Measurements from ENCODE around the gene NKIRAS2.

Gene NKIRAS2

DNA sequence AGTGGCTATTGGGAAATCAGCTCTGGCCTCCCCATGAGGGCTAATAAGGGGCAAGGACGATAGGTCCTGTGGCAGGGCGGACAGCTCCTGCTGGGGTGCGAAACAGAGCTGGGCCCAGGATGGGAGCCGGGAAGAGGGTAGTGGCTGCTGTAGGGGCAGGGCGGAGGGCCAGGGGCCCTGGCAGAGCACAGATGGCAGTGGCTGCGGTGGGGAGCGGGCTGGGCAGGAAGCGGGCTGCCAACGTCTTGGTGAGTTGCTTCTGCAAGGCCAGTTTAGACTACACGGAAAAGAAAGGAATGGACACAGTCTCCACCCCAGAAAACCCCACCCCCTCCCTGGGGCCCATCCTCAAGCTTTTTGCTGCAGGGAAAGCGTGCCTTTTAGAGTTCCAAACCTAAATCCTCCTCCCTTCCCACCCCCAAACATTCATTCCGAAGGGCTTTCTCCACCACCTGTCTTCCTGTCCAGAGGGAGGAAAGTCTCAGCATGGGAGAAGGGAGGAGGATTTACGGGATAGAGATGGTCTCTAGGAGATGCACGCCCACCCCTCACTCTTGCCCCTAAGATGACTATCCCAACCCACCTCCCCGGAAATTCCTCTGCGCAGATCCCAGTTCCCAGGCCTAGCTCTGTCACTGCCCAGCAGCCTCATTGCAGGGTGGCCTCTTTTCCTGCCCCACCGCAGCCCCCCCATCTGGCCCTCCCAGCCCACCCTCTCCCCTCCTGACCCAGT is 7.1 kb downstream of the NKIRAS2 start:
- DNase-seq: no peak

DNA sequence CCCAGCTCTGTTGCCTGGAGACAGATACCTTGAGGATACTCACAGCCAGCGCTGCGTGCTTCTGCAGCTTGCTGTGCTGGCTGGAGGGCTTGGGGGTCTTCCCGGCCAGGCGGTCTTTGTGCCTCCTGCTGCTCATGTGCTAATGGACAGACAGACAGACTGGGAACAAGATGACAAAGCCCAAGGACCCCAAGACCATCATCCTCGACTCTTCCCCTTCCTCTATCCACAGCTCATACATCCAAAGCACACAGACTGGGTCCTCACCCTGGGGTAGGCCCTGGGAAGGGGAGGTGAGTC is 7.7 kb downstream of the NKIRAS2 start:
- no peak for DNase-seq

DNA sequence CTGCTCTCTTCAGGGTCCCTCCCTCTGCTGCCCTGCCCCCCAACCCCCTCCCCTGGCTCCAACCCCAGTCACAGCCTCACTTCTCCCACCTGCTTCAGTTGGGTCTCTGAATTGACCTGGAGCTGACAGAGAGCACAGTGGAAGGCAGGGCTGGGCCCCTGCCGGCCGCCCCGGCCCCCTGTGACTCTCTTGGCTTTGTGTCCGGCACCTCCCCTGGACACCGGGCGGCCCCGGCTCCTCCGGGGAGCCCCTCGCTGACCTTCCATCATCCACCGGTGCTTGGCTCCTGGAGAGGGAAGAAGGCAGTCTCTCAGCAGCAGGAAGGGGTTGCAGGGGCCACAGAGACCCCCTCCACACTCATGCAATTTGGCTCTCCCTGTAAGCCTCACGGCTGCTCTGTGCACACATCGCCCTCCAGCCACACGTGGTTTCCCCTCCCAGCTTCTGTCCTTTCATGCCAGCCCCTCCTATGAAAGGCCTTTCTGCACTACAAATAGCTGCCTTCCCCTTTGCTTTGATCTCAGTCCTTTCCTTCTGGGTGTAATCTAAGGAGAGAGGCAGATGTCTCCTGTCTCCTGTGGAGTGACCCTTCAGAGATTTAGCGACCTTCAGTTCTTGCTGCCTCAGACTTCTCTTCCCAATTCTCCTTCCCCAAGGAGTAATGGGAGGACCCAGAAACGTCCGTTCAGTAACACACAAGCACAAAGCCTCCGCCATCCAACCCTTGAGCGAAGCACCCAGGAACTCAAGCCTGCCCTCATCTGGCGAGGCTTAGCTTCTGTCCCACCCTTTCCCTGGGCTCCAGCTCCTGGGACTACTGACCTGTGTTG is 8.3 kb downstream of the NKIRAS2 start:
- DNase-seq: no peak

DNA sequence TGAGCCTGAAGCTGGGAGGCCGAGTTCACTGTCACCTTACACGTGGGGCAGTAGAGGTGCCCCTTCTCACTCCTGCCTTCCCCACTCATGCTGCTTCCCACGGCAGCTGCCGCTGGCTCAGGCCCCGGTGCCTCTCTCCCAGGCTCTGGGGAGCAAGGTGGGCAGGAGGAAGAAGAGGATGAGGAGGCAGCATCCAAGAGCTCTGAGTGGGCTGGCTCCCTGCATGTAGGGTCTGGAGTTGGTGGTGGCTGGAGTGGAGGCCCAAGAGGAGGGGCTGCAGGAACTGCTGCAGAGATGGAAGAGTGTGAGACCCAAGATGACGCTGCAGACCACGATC is 8.9 kb downstream of the NKIRAS2 start:
- DNase-seq: no peak

DNA sequence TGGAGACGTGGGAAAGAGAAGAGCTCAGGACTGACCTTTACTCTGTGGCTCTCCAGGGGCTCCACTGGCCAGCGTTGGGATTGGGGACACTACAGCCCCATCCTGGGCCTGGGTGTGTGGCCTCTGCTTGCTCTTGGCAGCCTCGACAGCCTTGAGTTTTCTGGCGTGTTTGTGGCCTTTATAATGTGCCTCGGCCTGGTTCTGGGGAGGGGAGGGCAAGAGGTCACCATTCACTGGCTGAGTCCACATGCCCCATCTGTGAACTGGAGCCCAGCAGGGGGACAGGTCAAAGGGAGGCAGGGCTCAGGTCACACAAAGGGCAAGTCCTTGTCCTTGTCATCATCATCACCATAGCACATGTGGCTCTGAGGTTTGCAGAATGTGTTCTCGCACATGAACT is 11.7 kb downstream of the NKIRAS2 start:
- DNase-seq: no peak

DNA sequence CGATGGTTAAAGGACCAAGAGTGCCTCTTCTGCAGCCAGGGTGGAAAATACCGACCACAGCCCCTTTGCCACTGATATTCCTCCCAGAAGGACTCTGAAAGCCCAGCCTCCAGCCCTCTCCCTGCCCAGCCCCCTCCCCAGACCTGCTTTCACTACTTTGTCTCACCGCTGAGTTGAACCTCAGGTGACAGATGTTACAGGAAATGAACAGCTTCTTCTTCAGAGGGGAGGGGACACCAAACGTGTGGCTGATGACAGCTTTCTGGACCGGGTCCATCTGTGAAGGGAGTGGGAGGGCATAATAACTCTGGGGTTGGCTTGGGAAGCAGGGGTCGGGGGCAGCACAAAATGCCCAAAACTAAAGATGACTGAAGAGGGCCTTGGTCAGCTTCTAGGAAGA is 14.2 kb downstream of the NKIRAS2 start:
- DNase-seq: no peak

DNA sequence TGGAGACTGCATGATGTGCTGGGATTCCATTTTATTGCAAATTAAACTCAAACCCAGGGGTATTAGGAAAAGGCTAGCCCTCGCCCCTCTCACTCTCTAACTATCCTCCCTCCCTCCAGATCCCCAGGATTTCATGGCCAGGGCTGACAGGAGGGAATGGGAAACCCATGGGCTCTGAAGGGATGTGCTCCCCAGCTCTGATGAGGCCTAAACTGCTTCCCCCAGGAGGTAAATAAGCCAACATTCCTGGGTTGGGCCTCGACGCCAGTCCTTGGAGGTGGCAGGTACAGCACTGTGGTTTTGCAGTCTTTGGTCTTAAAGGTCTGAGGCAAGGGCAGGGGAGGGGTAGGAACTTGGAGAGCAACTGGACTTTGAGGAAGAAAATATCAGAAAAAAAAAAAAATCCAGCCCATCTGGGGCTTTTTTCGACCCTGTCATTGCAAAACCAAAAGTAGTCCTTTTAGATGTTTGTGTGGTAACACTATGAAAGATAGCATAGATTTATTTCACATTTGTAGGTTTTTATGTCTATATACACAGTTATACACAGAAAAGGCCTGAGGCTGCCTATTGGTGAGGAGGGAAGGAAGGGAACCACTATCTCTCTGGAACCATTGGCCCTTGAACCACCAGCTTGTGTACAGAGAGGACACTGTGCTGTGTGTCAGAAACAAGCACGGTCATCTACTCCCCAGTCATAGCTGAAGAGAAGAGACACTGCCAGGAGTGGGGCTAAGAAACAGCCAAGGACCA is 18.5 kb downstream of the NKIRAS2 start:
- DNase-seq: no peak

DNA sequence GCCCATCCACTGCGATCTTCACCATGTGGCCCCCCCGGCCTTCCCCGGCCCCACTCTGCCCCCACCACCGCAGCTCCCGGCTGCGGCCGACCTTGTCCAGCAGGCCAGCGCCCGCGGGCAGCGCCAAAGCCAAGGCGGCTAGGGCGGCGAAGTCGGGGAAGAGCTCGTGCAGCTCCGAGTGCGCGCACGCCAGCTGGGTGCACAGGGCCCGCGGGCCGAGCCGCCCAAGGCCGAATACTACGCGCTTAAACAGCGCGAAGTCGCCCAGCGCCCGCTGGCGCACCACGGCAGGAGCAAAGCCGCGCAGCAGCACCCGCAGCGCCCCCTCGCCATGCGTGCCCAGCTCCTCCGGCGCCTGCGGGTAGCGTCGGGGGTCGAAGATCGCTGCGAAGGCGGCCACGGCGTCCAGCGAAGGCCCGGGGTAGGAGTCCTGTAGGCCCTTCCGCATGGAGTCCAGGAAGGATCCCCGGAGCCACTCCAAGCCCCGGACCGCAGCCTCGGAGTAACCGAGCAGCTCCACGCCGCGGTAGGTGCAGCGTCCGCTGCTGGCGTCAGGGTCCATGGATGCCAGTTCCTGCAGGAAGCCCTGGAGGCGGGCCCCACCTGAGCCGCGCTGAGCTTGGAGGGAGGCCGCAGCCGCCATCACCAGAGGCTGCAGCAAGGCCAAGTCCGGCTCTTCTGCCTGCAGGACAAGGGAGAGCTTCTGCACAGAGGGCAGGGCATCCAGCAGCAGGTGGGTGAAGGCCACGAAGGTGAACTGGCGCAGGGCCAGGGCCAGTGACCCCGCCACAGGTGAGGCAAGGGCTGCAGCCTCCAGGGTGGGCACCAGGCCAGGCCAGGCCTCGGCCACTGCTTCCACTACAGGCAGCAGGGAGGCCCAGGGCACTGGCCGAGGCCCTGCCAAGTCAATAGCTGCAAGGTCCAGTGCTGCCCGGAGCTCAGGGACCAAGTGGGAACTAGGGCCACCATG is 20.2 kb downstream of the NKIRAS2 start:
- DNase-seq: no peak

DNA sequence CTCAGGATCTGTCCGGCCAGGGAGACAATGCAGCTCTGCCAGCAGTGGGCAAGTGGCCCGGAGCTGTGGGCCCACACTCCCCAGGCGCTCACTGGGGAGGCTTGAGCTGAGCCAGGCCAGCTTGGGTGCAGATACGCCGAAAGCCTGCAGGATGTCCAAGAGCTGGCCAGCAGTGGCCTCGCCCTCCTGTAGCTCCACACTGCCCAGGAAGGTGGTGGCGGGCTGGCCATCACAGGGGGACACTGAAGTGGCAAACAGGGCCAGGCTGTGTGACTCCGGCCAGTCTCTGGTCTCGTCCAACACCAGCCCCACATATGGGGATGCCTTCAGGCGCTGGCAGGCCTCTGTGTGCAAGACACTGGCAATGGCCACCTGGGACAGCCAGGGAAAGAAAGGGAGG is 20.9 kb downstream of the NKIRAS2 start:
- no peak for DNase-seq

DNA sequence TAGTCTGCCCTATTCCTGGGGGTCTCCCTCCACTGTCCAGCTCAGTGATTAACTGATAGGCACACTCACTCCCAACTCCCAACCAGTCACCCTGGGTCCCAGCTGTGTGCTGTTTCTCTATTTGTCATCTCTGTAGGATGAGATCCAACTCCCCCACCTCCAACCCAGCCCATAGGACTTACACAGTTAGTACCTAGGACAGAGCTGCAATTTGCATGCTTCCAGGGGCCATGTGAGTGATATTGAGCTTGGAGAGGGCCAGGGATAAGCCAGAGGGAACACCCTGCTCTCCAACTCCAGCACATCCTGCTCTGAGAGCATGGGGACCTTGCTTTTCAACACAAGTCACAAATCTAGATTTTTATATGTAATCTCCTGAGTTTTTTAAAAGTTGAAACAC is 21.7 kb downstream of the NKIRAS2 start:
- no peak for DNase-seq

DNA sequence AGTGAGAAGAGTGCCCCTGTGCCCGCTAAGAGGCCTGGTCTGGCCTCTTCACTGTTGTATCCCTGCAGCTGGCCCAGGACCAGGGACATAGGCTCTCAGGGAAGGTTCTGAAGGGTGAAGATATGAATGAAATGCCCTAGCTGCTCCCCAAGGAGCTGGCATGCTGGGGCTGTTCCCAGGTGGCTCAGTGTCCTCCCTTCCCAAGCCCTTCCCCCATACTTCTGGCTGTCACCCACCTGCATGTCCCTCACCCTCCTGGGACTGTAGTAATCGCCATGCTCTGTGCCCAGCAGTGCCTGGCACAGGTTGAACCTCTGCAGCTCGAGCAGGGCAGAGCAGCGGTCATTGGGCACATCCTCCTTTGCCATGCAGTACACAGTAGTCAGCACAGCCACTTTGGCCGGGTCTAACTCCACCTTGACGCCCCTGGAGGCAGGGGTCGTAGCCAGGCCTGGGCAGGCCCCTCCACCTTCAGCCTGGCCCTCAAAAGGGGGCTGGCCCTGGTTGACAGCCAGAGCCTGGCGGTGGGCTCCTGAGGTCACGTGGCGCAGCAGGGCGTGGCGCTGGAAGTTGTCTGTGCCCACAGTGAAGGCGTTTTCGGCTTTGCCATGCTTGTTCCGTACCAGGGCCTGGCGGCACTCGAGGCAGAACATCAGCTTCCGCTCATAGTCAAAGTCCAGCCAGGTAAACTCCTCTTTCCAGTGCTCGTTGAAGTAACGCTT is 22.9 kb downstream of the NKIRAS2 start:
- no peak for DNase-seq

DNA sequence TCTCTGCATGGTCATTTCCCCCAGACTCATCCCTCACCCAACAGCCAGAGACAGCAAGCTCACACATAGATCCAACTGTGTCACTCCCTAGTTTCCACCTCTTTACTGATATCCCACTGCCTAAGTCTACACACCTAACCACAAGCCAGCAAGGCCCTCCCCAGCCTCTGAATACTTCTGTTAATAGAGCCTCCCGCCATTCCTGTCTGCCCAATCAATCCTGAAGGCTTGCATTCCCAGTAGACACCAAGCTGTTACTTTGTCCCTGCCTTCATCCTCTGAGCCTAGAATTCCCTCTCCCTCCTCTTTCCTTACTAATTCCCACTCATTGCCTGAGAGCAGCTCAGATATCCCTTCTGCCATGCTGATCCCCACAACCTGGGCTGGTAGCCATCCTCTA is 25.8 kb downstream of the NKIRAS2 start:
- DNase-seq: no peak

DNA sequence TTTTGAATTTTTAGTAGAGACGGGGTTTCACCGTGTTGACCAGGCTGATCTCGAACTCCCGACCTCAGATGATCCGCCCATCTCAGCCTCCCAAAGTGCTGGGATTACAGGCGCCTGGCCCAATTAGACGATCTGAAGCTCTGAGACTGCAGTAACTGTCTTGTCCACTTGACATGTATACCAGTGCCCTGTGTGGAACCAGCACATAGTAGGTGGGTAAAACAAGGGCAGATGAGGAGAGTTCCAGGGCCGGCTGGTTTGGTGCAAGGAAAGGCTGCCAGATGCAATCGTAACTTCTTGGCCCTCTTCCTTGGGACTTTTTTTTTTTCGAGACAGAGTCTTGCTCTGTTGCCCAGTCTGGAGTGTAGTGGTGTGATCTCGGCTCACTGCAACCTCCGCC is 27.5 kb downstream of the NKIRAS2 start:
- no peak for DNase-seq

DNA sequence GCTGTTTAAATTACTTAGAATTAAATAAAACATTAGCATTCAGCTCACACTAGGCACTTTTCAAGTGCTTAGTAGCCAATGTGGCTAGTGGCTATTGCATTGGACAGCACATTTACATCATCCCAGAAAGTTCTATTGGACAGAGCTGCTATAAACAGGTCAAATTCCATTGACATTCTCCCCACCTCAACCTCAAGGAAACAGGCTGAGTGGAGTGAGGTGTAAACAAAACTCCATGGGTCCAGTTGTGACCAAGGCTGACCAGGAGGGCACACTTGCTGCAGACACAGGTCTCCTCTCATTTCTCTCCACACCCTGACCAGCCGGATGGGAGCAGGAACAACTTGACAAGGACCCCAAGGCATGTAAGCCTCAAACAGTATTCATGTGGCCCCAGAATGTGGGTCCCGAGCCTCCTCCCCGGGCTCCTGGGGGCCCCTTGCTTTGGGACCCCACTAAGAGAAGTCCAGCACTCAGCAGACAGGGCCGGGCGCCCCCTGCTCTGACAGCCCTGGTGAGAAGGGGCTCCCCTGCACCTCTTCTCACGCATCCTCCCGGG is 30.0 kb downstream of the NKIRAS2 start:
- DNase-seq: peak in 1 of 56 donors; percentile 48

DNA sequence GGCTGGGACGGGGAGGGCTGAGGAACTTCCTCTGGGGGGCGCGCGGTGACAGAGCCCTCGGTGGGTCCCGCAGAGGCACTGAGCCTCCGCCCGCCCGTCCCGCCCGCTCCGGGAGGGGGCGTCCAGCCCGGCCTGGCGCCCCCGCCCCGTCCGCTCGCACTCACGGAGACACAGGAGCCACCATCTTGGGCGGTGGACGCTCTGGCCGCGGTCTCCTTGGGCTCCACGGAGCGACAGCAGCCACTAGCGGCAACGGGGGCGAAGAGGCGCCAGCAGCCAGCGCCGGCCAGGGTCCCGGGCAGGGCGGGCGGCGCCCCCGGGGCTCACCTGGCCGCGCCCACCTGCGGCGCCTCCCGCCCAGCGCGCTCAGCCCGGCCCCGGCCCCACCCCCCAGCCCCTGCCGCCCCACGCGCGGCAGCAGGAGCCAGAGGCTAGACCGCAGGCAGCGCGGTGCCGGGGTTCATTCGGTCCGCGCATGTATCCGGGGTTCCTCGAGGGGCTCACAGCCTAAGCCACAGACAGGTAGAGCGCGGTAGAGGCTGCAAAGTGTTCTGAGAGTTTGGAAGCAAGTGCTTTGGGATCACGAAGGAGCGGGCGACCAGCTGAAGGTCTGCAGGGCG is 30.6 kb downstream of the NKIRAS2 start, which contains the start of gene C17orf113:
TSS of gene C17orf113 (minus strand) at position 209 of the 620 bp plus-strand sequence. CDS start 7,225 bp downstream, outside the sequence.
- peak in 38 of 56 donors; percentile 2 to 69 (median 29) for DNase-seq

DNA sequence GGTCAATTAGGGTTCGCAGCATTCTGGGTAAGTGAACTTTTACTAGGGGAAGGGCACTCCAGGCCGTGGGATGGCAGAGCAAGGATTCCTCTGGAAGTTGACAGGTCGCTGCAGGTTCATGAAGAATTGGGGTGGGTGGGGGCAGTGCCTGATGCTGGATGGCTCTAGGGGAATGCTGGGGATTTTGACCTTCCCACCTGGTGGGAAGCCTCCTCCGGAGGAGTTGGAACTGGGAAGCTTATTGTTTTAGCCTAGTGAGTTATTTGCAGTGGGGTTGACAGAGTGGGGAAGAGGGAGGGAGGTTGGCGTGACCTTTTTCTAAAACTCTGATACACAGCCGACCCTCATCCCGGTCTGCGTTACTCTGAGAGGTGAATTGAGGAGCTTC is 31.1 kb downstream of the NKIRAS2 start:
- no peak for DNase-seq

DNA sequence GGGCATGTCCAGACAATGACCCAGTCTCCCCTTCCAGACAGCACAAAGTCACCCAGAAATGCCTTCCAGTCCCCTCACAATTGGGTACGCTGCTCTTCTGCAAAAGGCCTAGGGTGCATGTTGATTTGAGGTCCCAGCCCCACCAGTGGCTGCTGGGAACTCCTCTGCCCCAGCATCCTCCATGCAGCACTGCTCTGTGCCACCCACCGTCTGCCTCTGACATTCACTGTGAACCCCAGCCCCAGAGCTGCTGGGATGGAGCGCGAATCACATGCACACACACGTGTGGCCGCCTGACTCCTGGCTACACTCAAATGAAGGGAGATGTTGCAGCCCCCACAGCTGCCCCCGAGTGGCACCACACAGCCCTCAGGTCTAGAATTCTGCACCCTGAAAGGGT is 31.8 kb downstream of the NKIRAS2 start:
- no peak for DNase-seq

DNA sequence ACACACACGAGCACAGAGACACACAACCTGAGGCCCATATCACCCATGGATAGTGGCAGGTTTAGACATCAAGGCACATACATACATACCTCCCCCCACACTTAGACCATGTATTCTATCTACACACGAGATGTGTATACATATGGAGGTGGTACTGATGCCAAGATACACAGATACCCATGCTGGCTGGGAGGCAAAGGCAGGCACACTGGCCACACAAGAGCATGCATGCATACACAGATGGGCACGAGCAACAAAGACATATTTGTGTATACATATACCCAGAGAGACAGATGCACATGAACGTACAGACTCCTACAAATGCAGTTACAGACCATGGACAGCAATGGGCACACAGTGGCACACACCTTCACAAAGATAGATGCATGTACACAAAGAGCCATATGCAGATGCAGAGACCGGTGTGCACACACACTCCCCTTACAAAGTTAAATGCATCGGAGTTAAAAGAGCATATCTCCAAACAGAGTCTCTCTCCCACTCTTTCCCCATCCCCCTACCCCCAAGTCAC is 32.5 kb downstream of the NKIRAS2 start:
- no peak for DNase-seq

DNA sequence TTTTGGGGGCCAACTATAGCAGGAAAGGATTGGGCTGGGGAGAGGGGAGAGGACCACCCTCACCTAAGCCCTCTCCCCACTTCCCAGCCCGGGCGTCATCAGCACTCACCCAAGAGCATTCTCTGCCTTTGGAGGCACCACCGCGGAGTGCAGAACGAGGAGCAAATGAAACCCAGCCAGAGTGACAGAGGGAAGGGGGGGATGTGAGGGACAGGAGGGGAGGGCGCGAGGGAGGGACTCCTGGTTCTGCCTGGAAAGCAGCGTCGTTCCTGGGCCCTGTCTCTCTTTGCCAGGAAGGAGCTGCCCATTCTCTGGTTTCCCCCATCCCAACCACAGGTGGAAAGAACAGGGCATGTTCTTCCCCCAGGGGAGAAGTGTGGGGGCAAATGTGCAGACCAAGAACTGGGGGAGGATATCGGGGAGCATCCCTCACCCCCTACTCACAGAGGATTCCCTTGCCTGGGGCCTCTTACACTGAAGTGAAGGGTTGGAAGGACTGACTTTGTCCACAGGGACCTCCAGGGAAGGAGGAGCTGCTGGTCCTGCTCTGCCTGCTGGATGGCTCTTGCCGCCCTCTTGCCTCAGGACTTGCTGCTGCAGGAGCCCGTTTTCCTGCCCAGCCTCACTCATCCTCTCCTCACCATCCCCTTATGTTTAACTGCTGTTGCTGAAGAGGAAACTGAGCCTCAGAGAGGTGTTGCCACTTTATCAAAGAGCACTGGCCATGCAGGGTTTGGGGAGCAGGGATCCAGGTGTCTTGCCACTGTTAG is 34.0 kb downstream of the NKIRAS2 start:
- DNase-seq: no peak
